Mesodermal cell (in vitro differentiated cells): ENCODE data around the gene VGLL4.

Source experiments
- H3K27ac ChIP-seq: 2 replicates; pipeline ENCODE4 v1.7.0; 2013; ENCODE audit warnings: mild to moderate bottlenecking, low read depth, low read length, moderate library complexity; ENCODE audit not compliant: severe bottlenecking
- H3K36me3 ChIP-seq: 2 replicates; pipeline ENCODE4 v1.7.1; 2013; ENCODE audit warnings: mild to moderate bottlenecking, low read length, moderate library complexity; ENCODE audit not compliant: control insufficient read depth, insufficient read depth
- H3K4me1 ChIP-seq: one replicate; pipeline ENCODE4 v1.7.1; 2013; ENCODE audit warnings: mild to moderate bottlenecking, low read length; ENCODE audit not compliant: insufficient read depth, control insufficient read depth, poor library complexity, severe bottlenecking
- H3K4me3 ChIP-seq: 2 replicates; pipeline ENCODE4 v1.7.0; 2013; ENCODE audit warnings: low read length, control low read depth, mild to moderate bottlenecking; ENCODE audit not compliant: insufficient read depth, poor library complexity, severe bottlenecking; ENCODE audit errors: extremely low read depth
- H3K9me3 ChIP-seq: 2 replicates; pipeline ENCODE4 v1.7.1; 2013; ENCODE audit warnings: mild to moderate bottlenecking, low read length, moderate library complexity; ENCODE audit not compliant: control insufficient read depth
- WGBS, 2 experiments: methylation state at CpG; one replicate each; pipeline ENCODE4 v1.1.5; 2013; ENCODE audit warnings: missing lambda C conversion rate in 2 of 2; ENCODE audit not compliant: insufficient coverage in 2 of 2; 5-methylcytosine and 5-hydroxymethylcytosine counted together

Gene VGLL4

GRCh38 chr3:11593318-11594034 lies 50.2 kb downstream of the VGLL4 start:
- WGBS, 2 experiments = 36 to 42% methylated on average over 8 to 9 of the region's 10 CpGs
- Histone ChIP-seq H3K4me3 (no peak overlapping the region), H3K4me1 (peaks cover 64% of the 10 kb centered on the region), H3K27ac (peak overlapping the region; percentile 99), H3K9me3 (peaks cover 18% of the 10 kb centered on the region), H3K36me3 (peaks cover 62% of the 10 kb centered on the region)

DNA sequence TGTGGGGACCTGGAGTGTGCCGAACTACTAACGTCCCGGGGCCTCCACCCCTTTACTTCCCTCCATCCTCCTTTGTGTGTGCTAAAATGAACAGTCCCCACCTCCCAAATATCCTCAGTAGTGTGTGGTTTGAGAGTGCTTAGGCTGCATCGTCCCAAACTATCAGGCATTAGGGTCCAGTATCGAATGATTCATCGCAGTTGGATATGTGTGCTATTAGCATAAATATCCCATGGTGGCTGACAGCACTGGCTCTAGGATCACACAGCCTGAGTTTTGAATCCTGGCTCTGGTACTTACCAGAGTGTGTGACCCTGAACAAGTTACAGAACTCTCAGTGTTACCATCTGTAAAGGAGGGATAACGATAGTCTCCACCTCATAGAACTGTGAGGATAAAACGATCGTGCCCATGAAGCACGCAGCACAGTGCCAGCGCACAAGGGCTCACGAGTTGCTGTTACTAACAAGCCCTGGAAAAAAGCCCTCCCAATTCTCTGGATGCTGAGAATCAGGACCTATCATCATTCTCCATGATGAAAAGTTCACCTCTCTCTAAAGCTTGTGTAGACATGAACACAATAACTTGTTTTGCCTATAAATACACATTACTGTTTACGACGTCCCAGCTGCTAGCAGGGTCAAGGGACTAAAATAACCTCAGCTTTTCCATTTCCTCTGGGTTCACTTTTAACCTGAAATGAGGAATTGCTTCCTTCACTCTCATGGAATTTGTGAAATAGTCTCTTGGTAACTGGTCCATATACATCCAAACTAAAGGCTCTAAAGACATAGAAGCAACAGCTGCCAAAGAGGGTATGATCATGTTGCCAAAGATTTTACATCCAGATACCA lies 51.0 kb downstream of the VGLL4 start:
- 80 to 87% methylated on average over 9 of the region's 14 CpGs for WGBS, 2 experiments
- Histone ChIP-seq H3K4me1 (peaks cover 70% of the 10 kb centered on the region), H3K9me3 (peaks cover 10% of the 10 kb centered on the region), H3K4me3 (no peak overlapping the region), H3K27ac (peak overlapping the region; percentile 99), H3K36me3 (peaks cover 62% of the 10 kb centered on the region)

DNA sequence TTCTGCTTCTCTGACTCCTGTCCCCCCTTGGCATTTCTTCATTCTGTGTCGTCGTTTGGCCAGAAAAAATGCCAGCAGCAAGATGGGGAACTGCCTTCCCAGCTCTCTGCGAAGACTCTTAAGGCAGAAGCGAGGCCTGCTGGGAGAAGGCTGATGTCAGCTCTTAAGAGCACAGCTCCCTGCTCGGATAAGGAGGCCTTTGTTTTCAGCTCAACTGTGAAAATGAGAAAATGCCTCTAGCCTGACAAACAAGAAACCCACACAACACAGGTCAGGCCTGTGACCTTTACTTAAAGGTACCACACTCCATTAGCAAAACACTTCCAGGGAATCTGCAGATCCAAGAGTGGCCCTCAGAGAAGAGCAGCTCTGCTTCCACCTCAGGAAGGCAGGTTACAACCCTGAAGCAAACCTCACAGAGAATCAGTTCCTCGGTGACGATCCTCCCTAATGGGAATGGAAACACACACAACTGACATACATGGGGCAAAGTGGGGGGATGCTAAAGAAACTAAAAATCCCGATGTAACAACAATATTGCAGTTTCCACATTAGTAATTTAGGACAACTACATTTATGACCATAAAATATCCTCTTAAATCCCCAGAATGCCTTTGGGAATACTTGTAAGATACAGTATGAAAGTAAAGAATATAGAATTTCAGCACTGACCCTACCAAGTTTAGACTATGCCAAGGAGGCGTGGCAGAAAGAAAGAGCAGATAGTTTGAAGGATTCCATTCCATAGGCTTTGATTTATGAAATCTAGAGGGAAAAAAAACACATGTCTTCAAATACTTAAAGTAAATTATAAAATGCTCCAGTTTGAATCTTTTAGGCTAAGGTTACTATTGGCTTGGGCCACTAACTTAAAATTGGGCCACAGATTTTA lies 52.1 kb downstream of the VGLL4 start:
- peaks cover under 1% of the 10 kb centered on the region for H3K9me3 ChIP-seq
- no peak overlapping the region for H3K4me3 ChIP-seq
- H3K27ac ChIP-seq = peak overlapping the region; percentile 99
- 10 to 12% methylated on average over 4 to 5 of the region's 9 CpGs for WGBS, 2 experiments
- peaks cover 62% of the 10 kb centered on the region for H3K36me3 ChIP-seq
- H3K4me1 ChIP-seq = peaks cover 71% of the 10 kb centered on the region

- Histone ChIP-seq H3K36me3 (peaks cover 62% of the 10 kb centered on the region), H3K27ac (peak overlapping the region; percentile 99), H3K9me3 (no peaks in the 10 kb centered on the region), H3K4me1 (peaks cover 71% of the 10 kb centered on the region), H3K4me3 (no peak overlapping the region)
- 64 to 69% methylated on average over 5 to 7 of the region's 7 CpGs for WGBS, 2 experiments
These were observed 52.7 kb downstream of the VGLL4 start for GRCh38 chr3:11591002-11591355.

DNA sequence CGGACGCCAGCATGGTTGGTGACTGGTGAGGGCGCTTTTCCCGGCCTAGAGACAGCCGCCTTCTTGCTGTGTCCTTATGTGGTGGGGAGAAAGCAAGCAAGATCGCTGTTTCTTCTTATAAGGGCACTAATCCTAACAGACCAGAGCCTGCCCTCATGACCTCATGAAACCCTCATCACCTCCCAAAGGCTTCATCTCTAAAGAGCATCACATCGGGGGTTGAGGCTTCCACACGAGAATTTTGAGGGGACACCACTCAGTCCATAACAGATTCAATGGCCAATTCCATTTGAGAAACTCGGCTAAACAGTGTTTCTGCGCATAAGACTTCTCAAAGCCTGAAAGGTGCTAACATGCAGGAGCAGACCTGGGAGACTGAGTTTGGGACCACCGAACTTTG lies 54.0 kb downstream of the VGLL4 start:
- Histone ChIP-seq H3K27ac (peak overlapping the region; percentile 99), H3K4me1 (peaks cover 70% of the 10 kb centered on the region), H3K9me3 (no peaks in the 10 kb centered on the region), H3K36me3 (peaks cover 61% of the 10 kb centered on the region), H3K4me3 (no peak overlapping the region)
- 80 to 82% methylated on average over 7 to 8 of the region's 11 CpGs for WGBS, 2 experiments

DNA sequence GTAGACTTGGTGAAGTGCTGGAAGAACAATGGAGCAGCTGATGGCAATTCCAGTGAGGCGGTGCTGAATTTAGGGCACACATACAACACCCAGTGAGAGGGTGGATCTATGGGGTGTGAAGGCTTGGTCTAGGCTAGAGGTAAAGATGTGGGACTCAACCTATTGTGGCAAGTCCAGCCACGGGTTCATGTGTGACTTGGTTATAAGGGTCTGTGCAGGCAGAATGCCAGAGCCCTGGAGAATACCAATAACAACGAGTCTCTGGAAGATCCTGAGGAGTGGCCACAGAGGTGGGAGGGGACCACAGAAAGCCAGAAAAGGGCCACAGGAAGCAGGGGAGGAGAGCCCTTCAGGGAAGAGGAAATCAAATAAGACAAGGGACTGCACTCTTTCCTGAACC lies 55.0 kb downstream of the VGLL4 start:
- H3K27ac ChIP-seq = peak overlapping the region; percentile 41
- 50 to 57% methylated on average over 2 of the region's 3 CpGs for WGBS, 2 experiments

DNA sequence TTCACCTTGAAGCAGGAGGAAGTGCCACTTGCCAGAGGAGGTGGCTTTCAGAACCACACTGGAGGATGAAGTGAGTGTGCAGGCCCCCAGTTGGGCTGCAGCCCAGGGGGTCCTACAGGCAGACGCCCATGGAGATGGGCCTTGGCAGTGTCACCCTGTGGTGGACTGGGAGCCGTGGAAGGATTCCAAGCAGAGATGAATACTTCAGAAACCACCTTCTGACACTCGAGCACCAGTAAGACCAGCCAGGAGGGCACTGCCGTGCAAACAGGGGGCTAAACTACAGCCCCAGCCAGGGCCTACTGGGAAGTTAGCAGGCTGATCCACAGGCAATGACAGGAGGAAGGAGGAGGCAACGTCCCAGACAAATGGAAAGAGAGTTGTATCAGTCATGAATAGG lies 55.4 kb downstream of the VGLL4 start:
- Histone ChIP-seq H3K4me1 (peaks cover 65% of the 10 kb centered on the region), H3K27ac (no peak overlapping the region), H3K4me3 (no peak overlapping the region), H3K36me3 (peaks cover 51% of the 10 kb centered on the region), H3K9me3 (no peaks in the 10 kb centered on the region)
- 92 to 97% methylated on average over 4 to 5 of the region's 5 CpGs for WGBS, 2 experiments

More for the DNA sequence above, 55.0 kb downstream of the VGLL4 start:
- peaks cover 65% of the 10 kb centered on the region for H3K4me1 ChIP-seq
- peaks cover 52% of the 10 kb centered on the region for H3K36me3 ChIP-seq
- H3K4me3 ChIP-seq = no peak overlapping the region
- H3K9me3 ChIP-seq = no peaks in the 10 kb centered on the region

DNA sequence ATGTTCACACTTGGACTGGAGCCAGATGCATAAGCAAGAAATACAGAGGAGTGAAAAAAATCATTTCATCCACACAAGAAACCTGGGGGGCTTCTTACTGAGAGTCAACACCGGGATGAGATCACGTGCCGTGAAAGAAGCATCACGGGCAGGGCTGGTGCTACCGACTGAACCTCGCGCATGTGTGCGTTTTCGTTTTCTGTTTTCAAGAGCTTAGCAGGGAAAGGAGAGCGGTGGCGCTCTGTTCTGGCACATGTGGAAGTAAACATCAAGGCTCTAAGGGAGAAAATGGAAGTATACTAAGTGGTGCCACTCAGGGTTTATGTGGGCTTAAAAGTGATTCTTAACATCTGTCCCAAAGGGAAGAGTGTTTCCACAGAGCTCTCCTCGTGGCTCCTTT lies 55.9 kb downstream of the VGLL4 start:
- 96 to 100% methylated on average over 9 to 11 of the region's 12 CpGs for WGBS, 2 experiments
- H3K4me1 ChIP-seq = peaks cover 64% of the 10 kb centered on the region
- no peak overlapping the region for H3K4me3 ChIP-seq
- H3K27ac ChIP-seq = no peak overlapping the region
- peaks cover 51% of the 10 kb centered on the region for H3K36me3 ChIP-seq
- H3K9me3 ChIP-seq = no peaks in the 10 kb centered on the region

DNA sequence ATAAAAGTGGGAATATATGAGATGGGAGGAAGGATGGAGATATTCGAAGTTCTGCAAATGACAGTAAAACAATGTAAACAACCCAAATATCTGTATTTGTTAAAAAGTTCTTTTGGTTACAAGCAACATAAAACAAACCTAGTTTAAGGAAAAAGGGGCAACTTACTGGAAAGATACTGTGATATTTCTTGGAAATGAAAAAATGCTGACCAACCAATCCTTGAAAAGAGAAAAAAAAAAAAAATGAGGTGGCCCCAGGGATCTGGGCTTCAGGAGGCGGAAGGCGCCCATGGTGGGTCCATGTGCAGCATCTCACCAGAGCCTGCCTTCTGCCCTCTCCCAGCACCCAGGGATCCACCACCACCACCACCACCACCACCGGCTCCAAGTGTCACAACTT lies 59.1 kb downstream of the VGLL4 start:
- 100% methylated on average over 1 of the region's 4 CpGs; no CpG with 5 or more reads in 1 of the 2 experiments for WGBS, 2 experiments
- Histone ChIP-seq H3K36me3 (peaks cover 54% of the 10 kb centered on the region), H3K9me3 (no peaks in the 10 kb centered on the region), H3K4me3 (no peak overlapping the region), H3K4me1 (peaks cover 49% of the 10 kb centered on the region), H3K27ac (peak overlapping the region; percentile 56)

DNA sequence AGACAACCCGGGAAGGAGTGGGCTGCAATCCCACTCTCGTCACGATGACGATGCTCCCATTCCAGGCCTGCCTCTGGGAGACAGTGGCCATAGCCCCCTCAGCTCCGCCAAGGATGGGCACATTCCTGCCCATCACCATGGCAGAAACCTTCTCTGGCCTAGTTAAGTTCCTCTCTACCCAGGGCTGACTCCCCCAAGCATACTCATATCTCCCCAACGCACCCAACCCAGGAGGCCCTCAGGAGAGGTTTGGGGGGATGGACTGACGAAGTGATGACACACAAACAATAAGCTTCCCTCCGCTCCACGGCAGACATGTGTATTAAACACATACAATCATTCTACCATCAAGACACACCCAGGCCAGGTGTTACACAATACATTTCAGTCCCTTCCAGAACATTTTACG lies 60.1 kb downstream of the VGLL4 start:
- Histone ChIP-seq H3K9me3 (no peaks in the 10 kb centered on the region), H3K4me3 (no peak overlapping the region), H3K4me1 (peaks cover 39% of the 10 kb centered on the region), H3K27ac (peak overlapping the region; percentile 83), H3K36me3 (peaks cover 50% of the 10 kb centered on the region)
- WGBS, 2 experiments = 66 to 78% methylated on average over 8 of the region's 10 CpGs
